ENCODE data around the gene SLC4A4. TPM values are rescaled to one million over a fixed set of nuclear protein-coding genes. Genes with fewer than 3 reads are reported as not detected.

Gene SLC4A4
- total and polyA plus RNA-seq, 9 donors, result 0.23 to 8.3 (median 1.4) TPM

DNA sequence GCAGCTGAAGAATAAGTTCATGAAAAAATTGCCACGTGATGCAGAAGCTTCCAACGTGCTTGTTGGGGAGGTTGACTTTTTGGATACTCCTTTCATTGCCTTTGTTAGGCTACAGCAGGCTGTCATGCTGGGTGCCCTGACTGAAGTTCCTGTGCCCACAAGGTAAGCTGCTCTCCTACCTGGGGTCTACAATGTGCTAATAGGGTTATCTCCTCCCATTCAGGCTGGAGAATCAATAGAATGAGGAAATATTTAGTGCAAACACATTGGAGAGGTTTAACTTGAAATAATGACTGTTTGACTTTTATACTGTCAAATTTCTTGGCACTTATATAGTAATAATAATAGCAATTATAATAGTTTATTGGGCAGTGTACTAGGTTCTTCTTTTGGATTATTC, 101.8 kb downstream of the SLC4A4 start:
- no peak for DNase-seq
- no peaks in the 10 kb centered on the region for H3K27me3 ChIP-seq
- no peaks in the 10 kb centered on the region for H3K4me1 ChIP-seq (ENCODE audit: insufficient read depth)
- TF ChIP-seq, protein P1, sequence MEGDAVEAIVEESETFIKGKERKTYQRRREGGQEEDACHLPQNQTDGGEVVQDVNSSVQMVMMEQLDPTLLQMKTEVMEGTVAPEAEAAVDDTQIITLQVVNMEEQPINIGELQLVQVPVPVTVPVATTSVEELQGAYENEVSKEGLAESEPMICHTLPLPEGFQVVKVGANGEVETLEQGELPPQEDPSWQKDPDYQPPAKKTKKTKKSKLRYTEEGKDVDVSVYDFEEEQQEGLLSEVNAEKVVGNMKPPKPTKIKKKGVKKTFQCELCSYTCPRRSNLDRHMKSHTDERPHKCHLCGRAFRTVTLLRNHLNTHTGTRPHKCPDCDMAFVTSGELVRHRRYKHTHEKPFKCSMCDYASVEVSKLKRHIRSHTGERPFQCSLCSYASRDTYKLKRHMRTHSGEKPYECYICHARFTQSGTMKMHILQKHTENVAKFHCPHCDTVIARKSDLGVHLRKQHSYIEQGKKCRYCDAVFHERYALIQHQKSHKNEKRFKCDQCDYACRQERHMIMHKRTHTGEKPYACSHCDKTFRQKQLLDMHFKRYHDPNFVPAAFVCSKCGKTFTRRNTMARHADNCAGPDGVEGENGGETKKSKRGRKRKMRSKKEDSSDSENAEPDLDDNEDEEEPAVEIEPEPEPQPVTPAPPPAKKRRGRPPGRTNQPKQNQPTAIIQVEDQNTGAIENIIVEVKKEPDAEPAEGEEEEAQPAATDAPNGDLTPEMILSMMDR (IDR thresholded peaks at IDR 0.05), result no peak
- intact Hi-C loops (cut with DNase I), result no loop called here
- WGBS, 3 donors, result 79 to 88% (median 80%) methylated on average over 2 of the region's 2 CpGs
- H3K4me3 ChIP-seq, result no peak overlapping the region
- H3K27ac ChIP-seq, result no peak overlapping the region
- no peaks in the 10 kb centered on the region for H3K9me3 ChIP-seq
- H3K36me3 ChIP-seq, result no peaks in the 10 kb centered on the region

DNA sequence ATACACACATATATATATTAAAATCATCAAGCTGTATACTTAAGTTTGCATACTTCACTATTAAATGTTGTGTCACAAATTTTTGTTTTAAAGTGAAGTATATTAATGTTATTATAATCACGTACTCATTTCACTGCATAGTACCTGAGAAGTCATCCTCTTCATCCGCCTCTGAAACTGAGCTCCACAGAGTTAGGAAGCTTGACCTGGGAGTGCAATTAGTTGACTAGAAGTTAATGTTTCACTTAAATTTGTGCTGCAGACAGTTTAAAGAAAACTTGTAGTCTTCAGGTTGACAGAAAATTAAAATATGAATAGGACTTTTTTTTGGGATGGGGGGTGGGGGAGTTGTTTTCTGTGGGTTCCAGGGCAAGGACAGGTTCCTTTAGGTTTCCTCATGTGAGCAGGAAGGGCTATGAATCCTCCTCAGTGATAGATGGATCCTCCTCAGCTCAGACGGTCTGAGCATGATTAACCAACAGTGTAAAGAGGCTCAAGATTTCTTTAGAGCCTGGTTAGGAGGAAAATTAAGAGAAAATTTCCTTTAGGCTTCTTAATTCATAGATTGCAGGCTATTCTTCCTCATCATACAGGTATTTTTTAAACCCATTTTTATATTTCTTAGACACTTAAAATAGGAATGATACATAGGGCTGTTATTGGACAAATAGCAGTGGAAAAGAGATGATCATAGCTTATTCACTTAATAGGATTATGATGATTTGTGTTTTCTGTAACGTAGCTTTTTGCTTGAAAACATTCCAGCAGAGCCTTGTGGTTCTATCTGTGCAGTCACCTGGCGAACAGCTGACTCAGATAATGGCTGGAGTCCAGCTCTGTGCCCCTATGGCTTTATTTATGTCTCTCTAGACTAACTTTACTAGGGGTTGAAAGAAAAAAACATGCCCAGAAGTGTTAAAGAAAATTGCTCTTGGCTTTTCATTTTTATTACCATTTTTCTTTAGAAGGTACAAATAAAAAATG, 102.7 kb downstream of the SLC4A4 start:
- 53 to 59% (median 54%) methylated on average over 5 of the region's 5 CpGs for WGBS, 3 donors
- DNase-seq, result no peak
- no peaks in the 10 kb centered on the region for H3K36me3 ChIP-seq
- no peak overlapping the region for H3K4me3 ChIP-seq
- TF ChIP-seq EP300 (IDR thresholded peaks at IDR 0.05), result no peak
- TF ChIP-seq, protein P1 (IDR thresholded peaks at IDR 0.05), result no peak
- no peak for TF ChIP-seq POLR2A (IDR thresholded peaks at IDR 0.05)
- H3K27me3 ChIP-seq, result no peaks in the 10 kb centered on the region
- H3K4me1 ChIP-seq (ENCODE audit: insufficient read depth), result no peaks in the 10 kb centered on the region
- no peaks in the 10 kb centered on the region for H3K9me3 ChIP-seq
- intact Hi-C loops (cut with DNase I), result no loop called here
- H3K27ac ChIP-seq, result no peak overlapping the region

DNA sequence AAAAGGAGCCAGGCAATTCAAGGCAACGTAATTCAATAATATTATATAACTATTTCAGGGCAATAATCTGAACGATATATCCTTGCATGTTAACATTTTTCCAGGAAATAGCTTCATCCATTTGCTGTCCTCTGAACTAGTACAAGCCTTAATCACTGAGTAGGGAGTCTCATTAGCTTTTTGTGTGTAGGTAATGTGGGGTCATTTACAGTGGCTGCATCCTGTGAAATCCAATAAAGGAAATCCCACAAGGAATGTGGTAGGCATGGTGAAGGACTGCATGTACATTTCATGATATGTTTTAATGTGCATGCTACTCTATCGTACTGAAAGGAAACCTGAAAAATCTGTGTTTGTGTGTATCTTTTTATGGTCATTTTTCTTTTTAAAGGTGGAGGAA, 103.5 kb downstream of the SLC4A4 start:
- 68 to 74% (median 70%) methylated on average over 3 of the region's 3 CpGs for WGBS, 3 donors
- Histone ChIP-seq H3K9me3 (no peaks in the 10 kb centered on the region), H3K4me1 (ENCODE audit: insufficient read depth) (no peaks in the 10 kb centered on the region), H3K27ac (no peak overlapping the region), H3K27me3 (no peaks in the 10 kb centered on the region), H3K36me3 (no peaks in the 10 kb centered on the region), H3K4me3 (no peak overlapping the region)
- intact Hi-C loops (cut with DNase I), result no loop called here
- TF ChIP-seq, protein P1 (IDR thresholded peaks at IDR 0.05), result no peak
- no peak for TF ChIP-seq POLR2A (IDR thresholded peaks at IDR 0.05)
- TF ChIP-seq EP300 (IDR thresholded peaks at IDR 0.05), result no peak
- DNase-seq, result no peak

DNA sequence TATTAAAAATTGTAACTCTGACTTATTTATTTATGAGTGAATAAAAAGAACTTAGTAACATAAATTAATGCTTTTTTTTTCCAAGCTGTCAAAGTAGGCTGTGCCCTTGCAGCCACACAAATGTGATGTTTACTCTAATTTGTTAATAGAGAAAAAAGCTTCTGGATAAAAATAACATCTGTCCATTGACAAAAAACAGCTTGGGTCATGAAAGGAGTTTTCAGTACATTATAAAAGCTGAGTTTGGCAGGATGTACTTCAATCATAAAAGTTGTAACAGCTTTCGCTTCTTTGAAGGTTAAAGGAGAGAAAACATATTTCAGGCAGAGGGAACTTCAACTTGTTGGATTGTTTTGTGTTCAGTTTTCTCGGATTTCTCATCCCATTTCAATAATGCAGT, 105.6 kb downstream of the SLC4A4 start:
- TF ChIP-seq EP300 (IDR thresholded peaks at IDR 0.05) (no peak), POLR2A (IDR thresholded peaks at IDR 0.05) (no peak)
- TF ChIP-seq, protein P1 (IDR thresholded peaks at IDR 0.05), result no peak
- Histone ChIP-seq H3K27ac (no peak overlapping the region), H3K4me3 (no peak overlapping the region), H3K4me1 (ENCODE audit: insufficient read depth) (no peaks in the 10 kb centered on the region), H3K9me3 (no peaks in the 10 kb centered on the region), H3K27me3 (no peaks in the 10 kb centered on the region), H3K36me3 (no peaks in the 10 kb centered on the region)
- WGBS, 3 donors, result 18 to 24% (median 22%) methylated on average over 2 of the region's 2 CpGs
- no peak for DNase-seq
- intact Hi-C loops (cut with DNase I), result no loop called here
